Chondrocyte (in vitro differentiated cells): Measurements from ENCODE around the gene GBE1. TPM values are rescaled to one million over a fixed set of nuclear protein-coding genes. Genes with fewer than 3 reads are reported as not detected.

Source experiments
- DNase-seq: peaks from one replicate; pipeline ENCODE4 v3.0.0; 2021; ENCODE audit warnings: mixed read lengths, low spot score
- H3K27ac Mint-ChIP-seq: one replicate; pipeline ENCODE4 v1.8.0; 2021; ENCODE audit warnings: mild to moderate bottlenecking, moderate library complexity, mixed read lengths; ENCODE audit not compliant: unreplicated experiment
- H3K27me3 Mint-ChIP-seq: 2 replicates; pipeline ENCODE4 v1.8.0; 2021; ENCODE audit warnings: low read depth, mixed read lengths
- H3K36me3 Mint-ChIP-seq: 2 replicates; pipeline ENCODE4 v1.8.0; 2021; ENCODE audit warnings: low read depth, mixed read lengths
- H3K4me1 Mint-ChIP-seq: 2 replicates; pipeline ENCODE4 v1.8.0; 2021; ENCODE audit warnings: low read depth, mild to moderate bottlenecking, mixed read lengths
- H3K4me3 Mint-ChIP-seq: one replicate; pipeline ENCODE4 v1.8.0; 2021; ENCODE audit warnings: mild to moderate bottlenecking, moderate library complexity, mixed read lengths; ENCODE audit not compliant: unreplicated experiment
- H3K9me3 Mint-ChIP-seq: 2 replicates; pipeline ENCODE4 v1.8.0; 2021; ENCODE audit warnings: low read depth, mixed read lengths
- total RNA-seq: library from RNA; stranded (reverse); gene quantifications from 3 replicates; pipeline ENCODE4 v1.2.1, GENCODE V29; 2021
- TF ChIP-seq, protein P1 (sequence below): fragments of 200-600 bp; sonication (generic); IDR thresholded peaks from 2 replicates; pipeline ENCODE4 v1.5.0; 2021; ENCODE audit warnings: antibody characterized with exemption, mild to moderate bottlenecking, moderate library complexity

The GBE1 gene
- total RNA-seq, 1 donor from 2014 or later: 53.8 TPM

DNA sequence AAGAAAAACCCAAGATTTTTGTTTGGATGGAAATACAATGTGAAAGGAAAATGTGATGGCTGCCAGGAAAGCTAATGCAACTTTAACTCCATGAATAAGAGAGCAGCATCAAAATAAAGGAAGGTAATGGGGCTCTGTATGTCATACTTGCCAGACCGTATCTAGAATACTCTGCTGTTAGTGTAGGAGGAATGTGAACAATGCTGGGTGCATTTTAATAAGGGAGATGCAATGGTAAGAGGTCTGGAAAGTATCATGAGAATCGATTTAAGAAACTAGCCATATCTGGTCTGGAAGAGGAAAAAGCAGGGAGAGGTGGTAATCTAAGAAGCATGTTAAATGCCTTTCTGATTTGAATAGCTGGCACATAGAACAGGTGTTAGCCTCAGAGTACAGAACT lies 239.6 kb downstream of the GBE1 start:
- Mint-ChIP-seq H3K27me3 (no peaks in the 10 kb centered on the region), H3K9me3 (peaks cover 14% of the 10 kb centered on the region), H3K36me3 (peaks cover 13% of the 10 kb centered on the region), H3K27ac (no peak overlapping the region), H3K4me3 (no peak overlapping the region), H3K4me1 (peaks cover 3% of the 10 kb centered on the region)
- TF ChIP-seq, protein P1, sequence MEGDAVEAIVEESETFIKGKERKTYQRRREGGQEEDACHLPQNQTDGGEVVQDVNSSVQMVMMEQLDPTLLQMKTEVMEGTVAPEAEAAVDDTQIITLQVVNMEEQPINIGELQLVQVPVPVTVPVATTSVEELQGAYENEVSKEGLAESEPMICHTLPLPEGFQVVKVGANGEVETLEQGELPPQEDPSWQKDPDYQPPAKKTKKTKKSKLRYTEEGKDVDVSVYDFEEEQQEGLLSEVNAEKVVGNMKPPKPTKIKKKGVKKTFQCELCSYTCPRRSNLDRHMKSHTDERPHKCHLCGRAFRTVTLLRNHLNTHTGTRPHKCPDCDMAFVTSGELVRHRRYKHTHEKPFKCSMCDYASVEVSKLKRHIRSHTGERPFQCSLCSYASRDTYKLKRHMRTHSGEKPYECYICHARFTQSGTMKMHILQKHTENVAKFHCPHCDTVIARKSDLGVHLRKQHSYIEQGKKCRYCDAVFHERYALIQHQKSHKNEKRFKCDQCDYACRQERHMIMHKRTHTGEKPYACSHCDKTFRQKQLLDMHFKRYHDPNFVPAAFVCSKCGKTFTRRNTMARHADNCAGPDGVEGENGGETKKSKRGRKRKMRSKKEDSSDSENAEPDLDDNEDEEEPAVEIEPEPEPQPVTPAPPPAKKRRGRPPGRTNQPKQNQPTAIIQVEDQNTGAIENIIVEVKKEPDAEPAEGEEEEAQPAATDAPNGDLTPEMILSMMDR: no peak
- DNase-seq: no peak

DNA sequence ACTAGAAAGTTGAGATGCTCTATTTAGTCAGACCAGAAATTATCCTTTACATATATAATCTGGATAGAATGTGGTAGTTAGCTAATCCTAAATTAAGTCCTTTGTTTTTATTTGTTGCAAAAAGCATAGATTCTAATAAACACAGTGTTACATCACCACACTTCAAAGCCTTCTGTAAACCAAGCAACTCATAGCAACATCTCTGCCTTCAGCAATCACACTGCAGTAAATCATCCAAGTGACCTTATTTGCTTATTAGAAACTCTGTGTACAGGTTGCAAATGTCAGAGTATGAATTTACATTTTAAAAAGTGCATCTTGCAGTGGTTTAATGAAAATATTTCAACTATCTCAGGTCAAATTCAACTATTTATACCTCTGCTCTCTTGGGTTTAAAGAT lies 242.5 kb downstream of the GBE1 start:
- Mint-ChIP-seq H3K4me3 (no peak overlapping the region), H3K4me1 (peaks cover 3% of the 10 kb centered on the region), H3K27me3 (no peaks in the 10 kb centered on the region)

GRCh38 chr3:81516042-81516441 lies 245.4 kb downstream of the GBE1 start:
- H3K36me3 Mint-ChIP-seq: peaks cover 7% of the 10 kb centered on the region
- TF ChIP-seq, protein P1: no peak
- no peaks in the 10 kb centered on the region for H3K9me3 Mint-ChIP-seq
- H3K4me3 Mint-ChIP-seq: no peak overlapping the region
- H3K27me3 Mint-ChIP-seq: no peaks in the 10 kb centered on the region
- DNase-seq: no peak
- H3K27ac Mint-ChIP-seq: no peak overlapping the region
- peaks cover 3% of the 10 kb centered on the region for H3K4me1 Mint-ChIP-seq

More for the DNA sequence above, 242.5 kb downstream of the GBE1 start:
- Mint-ChIP-seq H3K27ac (no peak overlapping the region), H3K36me3 (peaks cover 1% of the 10 kb centered on the region), H3K9me3 (no peaks in the 10 kb centered on the region)
- no peak for DNase-seq
- TF ChIP-seq, protein P1: no peak

GRCh38 chr3:81513591-81513990 lies 247.9 kb downstream of the GBE1 start:
- Mint-ChIP-seq H3K9me3 (no peaks in the 10 kb centered on the region), H3K27ac (no peak overlapping the region), H3K4me3 (no peak overlapping the region), H3K4me1 (no peaks in the 10 kb centered on the region), H3K36me3 (peaks cover 6% of the 10 kb centered on the region), H3K27me3 (no peaks in the 10 kb centered on the region)
- TF ChIP-seq, protein P1: no peak
- DNase-seq: no peak

- Mint-ChIP-seq H3K4me1 (peaks cover 9% of the 10 kb centered on the region), H3K9me3 (no peaks in the 10 kb centered on the region), H3K27ac (no peak overlapping the region), H3K27me3 (no peaks in the 10 kb centered on the region), H3K4me3 (no peak overlapping the region), H3K36me3 (peaks cover 10% of the 10 kb centered on the region)
- TF ChIP-seq, protein P1: no peak
- DNase-seq: no peak
Observed at GRCh38 chr3:81503026-81503425, 258.4 kb downstream of the GBE1 start.
